Liver (tissue), 9 donors: ENCODE measurements around the gene GPR61. TPM values are rescaled to one million over a fixed set of nuclear protein-coding genes. Genes with fewer than 3 reads are reported as not detected.

Experiments used
- DNase-seq: peaks from one replicate; pipeline ENCODE4 v3.0.0-alpha.2; 2017; ENCODE audit warnings: low spot score
- H3K27ac ChIP-seq, 2 donors: one replicate each; pipeline ENCODE4 v1.7.0; 2013; ENCODE audit warnings: inconsistent platforms in 2 of 2, low read length in 2 of 2, control low read depth in 1 of 2, low read depth in 1 of 2, mild to moderate bottlenecking in 1 of 2
- H3K27me3 ChIP-seq, 4 donors: one replicate each; pipeline versions ENCODE4 v1.6.1 to v1.7.0; 2013; ENCODE audit warnings: low read length in 3 of 4, inconsistent platforms in 1 of 4, mild to moderate bottlenecking in 1 of 4, moderate library complexity in 1 of 4; ENCODE audit not compliant: control insufficient read depth in 4 of 4, insufficient read depth in 4 of 4
- H3K36me3 ChIP-seq, 4 donors: one replicate each; pipeline versions ENCODE4 v1.6.1 to v1.7.0; 2013; ENCODE audit warnings: low read length in 3 of 4, mild to moderate bottlenecking in 3 of 4, low read depth in 1 of 4, moderate library complexity in 1 of 4; ENCODE audit not compliant: control insufficient read depth in 4 of 4, insufficient read depth in 3 of 4
- H3K4me1 ChIP-seq, 4 donors: one replicate each; pipeline versions ENCODE4 v1.6.1 to v1.7.0; 2013; ENCODE audit warnings: low read length in 3 of 4, mild to moderate bottlenecking in 3 of 4, moderate library complexity in 1 of 4; ENCODE audit not compliant: control insufficient read depth in 4 of 4, insufficient read depth in 4 of 4
- H3K4me3 ChIP-seq, 3 donors: one replicate each; pipeline versions ENCODE4 v1.6.1 to v1.7.0; 2013; ENCODE audit warnings: low read length in 3 of 3, control low read depth in 1 of 3, low read depth in 1 of 3, mild to moderate bottlenecking in 1 of 3
- H3K9ac ChIP-seq, 2 donors: one replicate each; pipeline ENCODE4 v1.7.0; 2013; ENCODE audit warnings: low read length in 2 of 2, mild to moderate bottlenecking in 2 of 2, moderate library complexity in 2 of 2, control low read depth in 1 of 2, low read depth in 1 of 2
- H3K9me3 ChIP-seq, 4 donors: one replicate each; pipeline versions ENCODE4 v1.6.1 to v1.7.0; 2013; ENCODE audit warnings: low read length in 3 of 4; ENCODE audit not compliant: control insufficient read depth in 4 of 4
- CTCF ChIP-seq: fragments of 150-350 bp; IDR thresholded peaks from 2 replicates; pipeline ENCODE4 v1.5.1; 2017; ENCODE audit warnings: improper control_type of control experiment, low read depth, low read length; ENCODE audit not compliant: missing input control
- EGR1 ChIP-seq, 2 donors: IDR thresholded peaks; 2 replicates each; pipeline ENCODE4 v1.6.1; 2016 to 2018; ENCODE audit warnings: antibody characterized with exemption in 2 of 2, low read depth in 2 of 2
- FOXA1 ChIP-seq: IDR thresholded peaks from 2 replicates; pipeline ENCODE4 v1.6.1; 2016; ENCODE audit warnings: antibody characterized with exemption
- GABPA ChIP-seq, 2 donors: IDR thresholded peaks in 1 of 2; conservative IDR thresholded peaks in 1 of 2; 2 replicates each; pipeline ENCODE4 v1.6.1; 2016; ENCODE audit warnings: antibody characterized with exemption in 2 of 2, mild to moderate bottlenecking in 1 of 2, moderate library complexity in 1 of 2
- HNF4A ChIP-seq, 2 donors: conservative IDR thresholded peaks; 2 replicates each; pipeline ENCODE4 v1.6.1; 2016; ENCODE audit warnings: antibody characterized with exemption in 2 of 2, mild to moderate bottlenecking in 2 of 2
- HNF4G ChIP-seq: IDR thresholded peaks from 2 replicates; pipeline ENCODE4 v1.6.1; 2016; ENCODE audit warnings: antibody characterized with exemption
- JUND ChIP-seq, 2 donors: IDR thresholded peaks; 2 replicates each; pipeline ENCODE4 v1.6.1; 2016; ENCODE audit warnings: antibody characterized with exemption in 2 of 2
- NR2F2 ChIP-seq: IDR thresholded peaks from 2 replicates; pipeline ENCODE4 v1.6.1; 2016; ENCODE audit warnings: antibody characterized with exemption
- RAD21 ChIP-seq, 2 donors: IDR thresholded peaks; 2 replicates each; pipeline ENCODE4 v1.6.1; 2016; ENCODE audit warnings: antibody characterized with exemption in 2 of 2, mild to moderate bottlenecking in 2 of 2
- RXRA ChIP-seq, 2 donors: IDR thresholded peaks; 2 replicates each; pipeline ENCODE4 v1.6.1; 2017 to 2018; ENCODE audit warnings: antibody characterized with exemption in 2 of 2, mild to moderate bottlenecking in 1 of 2
- SP1 ChIP-seq: IDR thresholded peaks from 2 replicates; pipeline ENCODE4 v1.6.1; 2018; ENCODE audit warnings: antibody characterized with exemption, mild to moderate bottlenecking
- TAF1 ChIP-seq: conservative IDR thresholded peaks from 2 replicates; pipeline ENCODE4 v1.6.1; 2016; ENCODE audit warnings: antibody characterized with exemption, mild to moderate bottlenecking
- YY1 ChIP-seq: IDR thresholded peaks from 2 replicates; pipeline ENCODE4 v1.6.1; 2016; ENCODE audit warnings: antibody characterized with exemption, mild to moderate bottlenecking
- ZBTB33 ChIP-seq: IDR thresholded peaks from 2 replicates; pipeline ENCODE4 v1.6.1; 2016; ENCODE audit warnings: antibody characterized with exemption
- WGBS: extraction: QIAGEN DNeasy Blood & Tissue Kit; methylation state at CpG from one replicate; pipeline ENCODE4 v1.1.7; 2013; 5-methylcytosine and 5-hydroxymethylcytosine counted together
- polyA plus RNA-seq, 2 donors: library from polyadenylated mRNA; stranded (reverse) in 1 of 2; unstranded in 1 of 2; fragments of 200-250 nt in 1 of 2; fragments of >200 nt in 1 of 2; fragmentation: Nextera tagmentation in 1 of 2; extraction: Ambion mirVana in 1 of 2; gene quantifications; one replicate each; pipeline versions ENCODE4 v1.2.1 to v1.2.3, GENCODE V29; 2013 to 2015
- total RNA-seq, 2 donors: library from RNA; depleted of rRNA; stranded (reverse); fragments of >200 nt; gene quantifications; one replicate each; pipeline ENCODE4 v1.2.3, GENCODE V29; 2014
- TF ChIP-seq, protein P1 (sequence below): IDR thresholded peaks from 2 replicates; pipeline ENCODE4 v1.6.1; 2016; ENCODE audit warnings: antibody characterized with exemption
- TF ChIP-seq, protein P2 (sequence below): IDR thresholded peaks from 2 replicates; pipeline ENCODE4 v1.6.1; 2016; ENCODE audit warnings: antibody characterized with exemption, mild to moderate bottlenecking
- TF ChIP-seq, protein P3 (sequence below): IDR thresholded peaks from 2 replicates; pipeline ENCODE4 v1.6.1; 2016; ENCODE audit warnings: antibody characterized with exemption
- donor health status: healthy.
- donor health status: healthy.
- donor health status: healthy.
- donor health status: healthy.
- donor health status: healthy.

The GPR61 gene
- total and polyA plus RNA-seq, 4 donors = 0.32 TPM; not detected in 3

DNA sequence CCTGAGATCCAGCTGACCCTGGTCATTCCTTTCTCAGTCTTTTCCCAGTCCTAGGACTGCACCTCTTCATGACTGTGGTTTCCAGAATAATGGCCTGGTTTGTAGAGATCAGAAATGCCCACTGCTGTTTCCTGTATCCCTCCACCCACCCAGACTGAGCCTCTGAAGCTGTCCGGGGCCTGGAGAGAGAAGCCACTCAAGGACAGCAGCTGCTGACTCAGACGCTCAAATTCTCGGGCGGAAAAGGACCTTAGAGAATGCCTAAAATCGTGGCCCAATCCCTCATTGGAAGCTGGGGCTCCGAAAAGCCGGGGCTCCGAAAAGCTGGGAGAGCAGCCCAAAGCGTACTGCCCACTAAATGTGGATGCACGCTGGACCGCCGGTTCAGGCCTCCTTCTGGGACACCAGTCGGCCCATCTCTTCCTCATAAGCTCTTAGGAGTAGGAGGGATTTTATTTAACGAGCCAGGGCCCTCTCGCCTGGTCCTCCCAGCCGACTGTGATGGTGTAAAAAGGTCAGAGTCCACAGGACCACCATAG lies 7.8 kb upstream of the GPR61 start:
- WGBS = 50% methylated on average over 16 of the region's 16 CpGs
- TF ChIP-seq, protein P1, sequence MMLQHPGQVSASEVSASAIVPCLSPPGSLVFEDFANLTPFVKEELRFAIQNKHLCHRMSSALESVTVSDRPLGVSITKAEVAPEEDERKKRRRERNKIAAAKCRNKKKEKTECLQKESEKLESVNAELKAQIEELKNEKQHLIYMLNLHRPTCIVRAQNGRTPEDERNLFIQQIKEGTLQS = no peak
- TF ChIP-seq RAD21 (IDR thresholded peaks at IDR 0.05) (no peak), GABPA (IDR thresholded peaks at IDR 0.05 in 1 of 2, conservative IDR thresholded peaks at IDR 0.05 in 1 of 2) (no peak), YY1 (no peak), RXRA (IDR thresholded peaks at IDR 0.05) (no peak), JUND (IDR thresholded peaks at IDR 0.05) (no peak), TAF1 (no peak), HNF4G (no peak), EGR1 (IDR thresholded peaks at IDR 0.05; ENCODE audit: low read depth in 2 of 2) (no peak), HNF4A (conservative IDR thresholded peaks at IDR 0.05) (no peak), SP1 (no peak), ZBTB33 (no peak), CTCF (no peak), NR2F2 (no peak), FOXA1 (no peak)
- TF ChIP-seq, protein P2, sequence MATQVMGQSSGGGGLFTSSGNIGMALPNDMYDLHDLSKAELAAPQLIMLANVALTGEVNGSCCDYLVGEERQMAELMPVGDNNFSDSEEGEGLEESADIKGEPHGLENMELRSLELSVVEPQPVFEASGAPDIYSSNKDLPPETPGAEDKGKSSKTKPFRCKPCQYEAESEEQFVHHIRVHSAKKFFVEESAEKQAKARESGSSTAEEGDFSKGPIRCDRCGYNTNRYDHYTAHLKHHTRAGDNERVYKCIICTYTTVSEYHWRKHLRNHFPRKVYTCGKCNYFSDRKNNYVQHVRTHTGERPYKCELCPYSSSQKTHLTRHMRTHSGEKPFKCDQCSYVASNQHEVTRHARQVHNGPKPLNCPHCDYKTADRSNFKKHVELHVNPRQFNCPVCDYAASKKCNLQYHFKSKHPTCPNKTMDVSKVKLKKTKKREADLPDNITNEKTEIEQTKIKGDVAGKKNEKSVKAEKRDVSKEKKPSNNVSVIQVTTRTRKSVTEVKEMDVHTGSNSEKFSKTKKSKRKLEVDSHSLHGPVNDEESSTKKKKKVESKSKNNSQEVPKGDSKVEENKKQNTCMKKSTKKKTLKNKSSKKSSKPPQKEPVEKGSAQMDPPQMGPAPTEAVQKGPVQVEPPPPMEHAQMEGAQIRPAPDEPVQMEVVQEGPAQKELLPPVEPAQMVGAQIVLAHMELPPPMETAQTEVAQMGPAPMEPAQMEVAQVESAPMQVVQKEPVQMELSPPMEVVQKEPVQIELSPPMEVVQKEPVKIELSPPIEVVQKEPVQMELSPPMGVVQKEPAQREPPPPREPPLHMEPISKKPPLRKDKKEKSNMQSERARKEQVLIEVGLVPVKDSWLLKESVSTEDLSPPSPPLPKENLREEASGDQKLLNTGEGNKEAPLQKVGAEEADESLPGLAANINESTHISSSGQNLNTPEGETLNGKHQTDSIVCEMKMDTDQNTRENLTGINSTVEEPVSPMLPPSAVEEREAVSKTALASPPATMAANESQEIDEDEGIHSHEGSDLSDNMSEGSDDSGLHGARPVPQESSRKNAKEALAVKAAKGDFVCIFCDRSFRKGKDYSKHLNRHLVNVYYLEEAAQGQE = no peak
- TF ChIP-seq, protein P3, sequence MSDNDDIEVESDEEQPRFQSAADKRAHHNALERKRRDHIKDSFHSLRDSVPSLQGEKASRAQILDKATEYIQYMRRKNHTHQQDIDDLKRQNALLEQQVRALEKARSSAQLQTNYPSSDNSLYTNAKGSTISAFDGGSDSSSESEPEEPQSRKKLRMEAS = no peak
- H3K27ac ChIP-seq = no peak overlapping the region
- no peak for DNase-seq
- no peaks in the 10 kb centered on the region for H3K9me3 ChIP-seq
- no peak overlapping the region for H3K9ac ChIP-seq
- no peak overlapping the region for H3K4me3 ChIP-seq
- peaks cover 0 to 4% (median 1%) of the 10 kb centered on the region in 4 donors for H3K4me1 ChIP-seq
- H3K27me3 ChIP-seq = no peaks in the 10 kb centered on the region
- H3K36me3 ChIP-seq = no peaks in the 10 kb centered on the region
